Measurements from ENCODE around the gene ZKSCAN1.

- TF ChIP-seq CTCF (IDR thresholded peaks at IDR 0.05), result no peak
- no peak for TF ChIP-seq POLR2AphosphoS5 (IDR thresholded peaks at IDR 0.05)
Observed at GRCh38 chr7:100059251-100059739, 43.9 kb downstream of the ZKSCAN1 start.

Data from breast epithelium (tissue), 3 donors.